ENCODE measurements around the gene TRIM24. TPM values are rescaled to one million over a fixed set of nuclear protein-coding genes. Genes with fewer than 3 reads are reported as not detected.

TRIM24 gene
- total RNA-seq, 1 experiment from 2014 or later, result 28.4 TPM

DNA sequence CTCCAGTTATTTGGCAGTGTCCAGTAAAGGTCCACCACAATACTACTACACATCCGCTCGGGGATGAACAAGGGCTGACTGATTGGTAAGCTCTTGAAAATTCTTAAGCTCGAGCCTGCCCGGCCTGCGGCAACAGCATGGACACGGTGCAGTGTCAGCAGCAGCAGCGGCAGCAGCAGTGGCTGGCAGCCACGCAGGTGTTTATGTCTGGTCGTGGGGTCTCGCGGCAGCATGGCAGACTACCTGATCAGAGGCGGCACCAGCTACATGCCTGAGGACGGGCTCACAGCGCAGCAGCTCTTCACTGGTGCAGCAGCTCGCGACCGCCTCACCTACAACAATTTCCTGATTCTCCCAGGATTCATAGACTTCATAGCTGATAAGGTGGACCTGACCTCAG is 19.6 kb upstream of the TRIM24 start:
- POLR2A ChIA-PET, result no interaction called here
- H3K4me1 ChIP-seq (ENCODE audit: control insufficient read depth, insufficient read depth, low read length), result no peaks in the 10 kb centered on the region
- no TSS peak for BruUV-seq (replicated peaks)

DNA sequence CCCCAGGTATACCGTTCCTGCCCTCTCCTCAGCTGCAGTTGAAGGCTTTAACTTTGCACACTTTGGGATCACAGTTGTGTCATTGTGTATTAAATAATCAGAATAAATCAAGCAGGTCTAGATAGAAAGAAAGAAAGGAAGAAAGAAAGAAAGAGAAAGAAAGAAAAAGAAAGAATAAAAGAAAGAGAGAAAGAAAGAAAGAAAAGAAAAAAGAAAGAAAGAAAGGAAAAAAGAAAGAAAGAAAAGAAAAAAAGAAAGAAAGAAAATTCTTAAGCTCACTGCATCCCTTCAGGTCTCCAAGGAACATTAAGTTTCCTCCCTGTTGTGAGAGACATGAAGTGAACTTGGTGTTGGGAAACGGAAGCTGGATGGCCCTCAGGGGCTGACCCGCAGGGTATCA is 17.2 kb upstream of the TRIM24 start:
- in situ Hi-C loops (cut with HindIII; ENCODE audit: low pct_unique_long_range_greater_than_20kb, low sequenced_read_pairs) (no loop called here), intact Hi-C loops (cut with micrococcal nuclease; ENCODE audit: unreplicated experiment) (no loop called here)
- no peaks in the 10 kb centered on the region for H3K9me3 ChIP-seq (ENCODE audit: control insufficient read depth, insufficient read depth, low read depth, low read length)
- H3K27ac ChIP-seq (ENCODE audit: low read length), result no peak overlapping the region
- POLR2A ChIA-PET, result no interaction called here
- BruUV-seq (replicated peaks), result no TSS peak
- no peaks in the 10 kb centered on the region for H3K4me1 ChIP-seq (ENCODE audit: control insufficient read depth, insufficient read depth, low read length)
- ATAC-seq (no peak), DNase-seq (ENCODE audit: low read depth, low spot score) (no peak)
- TF ChIP-seq, protein P1, sequence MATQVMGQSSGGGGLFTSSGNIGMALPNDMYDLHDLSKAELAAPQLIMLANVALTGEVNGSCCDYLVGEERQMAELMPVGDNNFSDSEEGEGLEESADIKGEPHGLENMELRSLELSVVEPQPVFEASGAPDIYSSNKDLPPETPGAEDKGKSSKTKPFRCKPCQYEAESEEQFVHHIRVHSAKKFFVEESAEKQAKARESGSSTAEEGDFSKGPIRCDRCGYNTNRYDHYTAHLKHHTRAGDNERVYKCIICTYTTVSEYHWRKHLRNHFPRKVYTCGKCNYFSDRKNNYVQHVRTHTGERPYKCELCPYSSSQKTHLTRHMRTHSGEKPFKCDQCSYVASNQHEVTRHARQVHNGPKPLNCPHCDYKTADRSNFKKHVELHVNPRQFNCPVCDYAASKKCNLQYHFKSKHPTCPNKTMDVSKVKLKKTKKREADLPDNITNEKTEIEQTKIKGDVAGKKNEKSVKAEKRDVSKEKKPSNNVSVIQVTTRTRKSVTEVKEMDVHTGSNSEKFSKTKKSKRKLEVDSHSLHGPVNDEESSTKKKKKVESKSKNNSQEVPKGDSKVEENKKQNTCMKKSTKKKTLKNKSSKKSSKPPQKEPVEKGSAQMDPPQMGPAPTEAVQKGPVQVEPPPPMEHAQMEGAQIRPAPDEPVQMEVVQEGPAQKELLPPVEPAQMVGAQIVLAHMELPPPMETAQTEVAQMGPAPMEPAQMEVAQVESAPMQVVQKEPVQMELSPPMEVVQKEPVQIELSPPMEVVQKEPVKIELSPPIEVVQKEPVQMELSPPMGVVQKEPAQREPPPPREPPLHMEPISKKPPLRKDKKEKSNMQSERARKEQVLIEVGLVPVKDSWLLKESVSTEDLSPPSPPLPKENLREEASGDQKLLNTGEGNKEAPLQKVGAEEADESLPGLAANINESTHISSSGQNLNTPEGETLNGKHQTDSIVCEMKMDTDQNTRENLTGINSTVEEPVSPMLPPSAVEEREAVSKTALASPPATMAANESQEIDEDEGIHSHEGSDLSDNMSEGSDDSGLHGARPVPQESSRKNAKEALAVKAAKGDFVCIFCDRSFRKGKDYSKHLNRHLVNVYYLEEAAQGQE (IDR thresholded peaks at IDR 0.05; ENCODE audit: insufficient read depth in 1 of 2, low read depth in 2 of 2, low read length in 1 of 2), result no peak
- TF ChIP-seq TCF7L2 (IDR thresholded peaks at IDR 0.05; ENCODE audit: low read depth, low read length), result no peak
- TF ChIP-seq, protein P2, sequence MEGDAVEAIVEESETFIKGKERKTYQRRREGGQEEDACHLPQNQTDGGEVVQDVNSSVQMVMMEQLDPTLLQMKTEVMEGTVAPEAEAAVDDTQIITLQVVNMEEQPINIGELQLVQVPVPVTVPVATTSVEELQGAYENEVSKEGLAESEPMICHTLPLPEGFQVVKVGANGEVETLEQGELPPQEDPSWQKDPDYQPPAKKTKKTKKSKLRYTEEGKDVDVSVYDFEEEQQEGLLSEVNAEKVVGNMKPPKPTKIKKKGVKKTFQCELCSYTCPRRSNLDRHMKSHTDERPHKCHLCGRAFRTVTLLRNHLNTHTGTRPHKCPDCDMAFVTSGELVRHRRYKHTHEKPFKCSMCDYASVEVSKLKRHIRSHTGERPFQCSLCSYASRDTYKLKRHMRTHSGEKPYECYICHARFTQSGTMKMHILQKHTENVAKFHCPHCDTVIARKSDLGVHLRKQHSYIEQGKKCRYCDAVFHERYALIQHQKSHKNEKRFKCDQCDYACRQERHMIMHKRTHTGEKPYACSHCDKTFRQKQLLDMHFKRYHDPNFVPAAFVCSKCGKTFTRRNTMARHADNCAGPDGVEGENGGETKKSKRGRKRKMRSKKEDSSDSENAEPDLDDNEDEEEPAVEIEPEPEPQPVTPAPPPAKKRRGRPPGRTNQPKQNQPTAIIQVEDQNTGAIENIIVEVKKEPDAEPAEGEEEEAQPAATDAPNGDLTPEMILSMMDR (IDR thresholded peaks at IDR 0.05), result no peak
- TF ChIP-seq SIN3A (IDR thresholded peaks at IDR 0.05; ENCODE audit: borderline replicate concordance, insufficient read depth, low read depth, low read length), result no peak
- no peak for TF ChIP-seq POLR2AphosphoS5 (IDR thresholded peaks at IDR 0.05; ENCODE audit: low read depth, low read length)
- no peaks in the 10 kb centered on the region for H3K36me3 ChIP-seq (ENCODE audit: control insufficient read depth, insufficient read depth, low read length)
- H3K4me3 ChIP-seq (ENCODE audit: low read depth in 2 of 2, low read length in 2 of 2), result no peak overlapping the region
- no peaks in the 10 kb centered on the region for H3K27me3 ChIP-seq (ENCODE audit: control insufficient read depth, insufficient read depth, low read length)
- CTCF ChIA-PET, result no interaction called here

More for the DNA sequence above, 19.6 kb upstream of the TRIM24 start:
- no peaks in the 10 kb centered on the region for H3K27me3 ChIP-seq (ENCODE audit: control insufficient read depth, insufficient read depth, low read length)
- CTCF ChIA-PET, result no interaction called here
- ATAC-seq (no peak), DNase-seq (ENCODE audit: low read depth, low spot score) (no peak)
- no peaks in the 10 kb centered on the region for H3K9me3 ChIP-seq (ENCODE audit: control insufficient read depth, insufficient read depth, low read depth, low read length)
- intact Hi-C loops (cut with micrococcal nuclease; ENCODE audit: unreplicated experiment) (no loop called here), in situ Hi-C loops (cut with HindIII; ENCODE audit: low pct_unique_long_range_greater_than_20kb, low sequenced_read_pairs) (no loop called here)
- no peak overlapping the region for H3K4me3 ChIP-seq (ENCODE audit: low read depth in 2 of 2, low read length in 2 of 2)
- TF ChIP-seq POLR2AphosphoS5 (IDR thresholded peaks at IDR 0.05; ENCODE audit: low read depth, low read length) (no peak), TCF7L2 (IDR thresholded peaks at IDR 0.05; ENCODE audit: low read depth, low read length) (no peak), SIN3A (IDR thresholded peaks at IDR 0.05; ENCODE audit: borderline replicate concordance, insufficient read depth, low read depth, low read length) (no peak)
- TF ChIP-seq, protein P2 (IDR thresholded peaks at IDR 0.05), result no peak
- TF ChIP-seq, protein P1 (IDR thresholded peaks at IDR 0.05; ENCODE audit: insufficient read depth in 1 of 2, low read depth in 2 of 2, low read length in 1 of 2), result no peak
- no peaks in the 10 kb centered on the region for H3K36me3 ChIP-seq (ENCODE audit: control insufficient read depth, insufficient read depth, low read length)
- no peak overlapping the region for H3K27ac ChIP-seq (ENCODE audit: low read length)

Measured in Panc1 (cell line).